T-cell (primary cell): ENCODE data around the gene SLC34A2. TPM values are rescaled to one million over a fixed set of nuclear protein-coding genes. Genes with fewer than 3 reads are reported as not detected.

ENCODE experiments used
- ATAC-seq, 4 experiments: fragments of 200-7000 bp in 3 of 4; fragments of 150-1000 bp in 1 of 4; cut with Tn5 transposase; replicated peaks in 1 of 4; 1 replicate in 3 of 4; 2 replicates in 1 of 4; pipeline ENCODE4 v1.10.0; 2021; ENCODE audit warnings: moderate library complexity in 3 of 4, mild to moderate bottlenecking in 2 of 4, moderate number of reproducible peaks in 1 of 4
- CTCF ChIA-PET, 2 donors: fragments of 300-600 bp; sonication (Branson Sonifier 250); formaldehyde crosslinking; loops; one replicate each; lab custom pipeline; 2022; ENCODE audit warnings: antibody characterized with exemption in 2 of 2; lab: Charles Lee
- POLR2A ChIA-PET, 2 donors: fragments of 300-600 bp; sonication (Branson Sonifier 250); formaldehyde crosslinking; loops; one replicate each; lab custom pipeline; 2022; ENCODE audit warnings: antibody characterized with exemption in 2 of 2; lab: Charles Lee
- DNase-seq, 35 experiments: peaks; one replicate each; pipeline versions ENCODE4 v3.0.0 to v3.0.0-alpha.2; 2013 to 2023
- H3K27ac ChIP-seq: one replicate; pipeline ENCODE4 v1.5.1; 2013; ENCODE audit warnings: low read length
- H3K27me3 ChIP-seq, 2 experiments: replicated peaks in 1 of 2; 1 replicate in 1 of 2; 2 replicates in 1 of 2; pipeline versions ENCODE4 v1.6.1 to v1.7.0; 2013; ENCODE audit warnings: low read length in 1 of 2, mixed read lengths in 1 of 2; ENCODE audit not compliant: control insufficient read depth in 2 of 2, insufficient read depth in 2 of 2; ENCODE audit errors: extremely low read depth in 1 of 2
- H3K36me3 ChIP-seq, 2 donors: 1 replicate in 1 of 2; 2 replicates in 1 of 2; pipeline versions ENCODE4 v1.6.1 to v1.7.0; 2013; ENCODE audit warnings: low read length in 1 of 2; ENCODE audit not compliant: control insufficient read depth in 2 of 2, insufficient read depth in 1 of 2; ENCODE audit errors: extremely low read depth in 1 of 2
- H3K4me1 ChIP-seq, 2 experiments: 1 replicate in 1 of 2; 2 replicates in 1 of 2; pipeline versions ENCODE4 v1.6.1 to v1.7.0; 2013; ENCODE audit warnings: low read length in 2 of 2, mixed read lengths in 1 of 2; ENCODE audit not compliant: insufficient read depth in 2 of 2, control insufficient read depth in 1 of 2; ENCODE audit errors: extremely low read depth in 1 of 2
- H3K4me3 ChIP-seq, 2 donors: 1 replicate in 1 of 2; 2 replicates in 1 of 2; pipeline versions ENCODE4 v1.5.1 to v1.7.0; 2013; ENCODE audit warnings: mild to moderate bottlenecking in 2 of 2, low read length in 1 of 2, moderate library complexity in 1 of 2; ENCODE audit not compliant: control insufficient read depth in 1 of 2; ENCODE audit errors: extremely low read depth in 1 of 2
- H3K9me3 ChIP-seq: 2 replicates; pipeline ENCODE4 v1.7.0; 2013
- H3K27ac Mint-ChIP-seq, 2 donors: one replicate each; pipeline ENCODE4 v1.8.0; 2020 to 2021; ENCODE audit warnings: mild to moderate bottlenecking in 2 of 2, mixed read lengths in 2 of 2
- H3K27me3 Mint-ChIP-seq, 2 donors: one replicate each; pipeline ENCODE4 v1.8.0; 2021 to 2022; ENCODE audit warnings: mixed read lengths in 2 of 2
- H3K36me3 Mint-ChIP-seq: one replicate; pipeline ENCODE4 v1.8.0; 2021; ENCODE audit warnings: mixed read lengths
- H3K4me1 Mint-ChIP-seq, 3 donors: one replicate each; pipeline ENCODE4 v1.8.0; 2020 to 2022; ENCODE audit warnings: mixed read lengths in 3 of 3, mild to moderate bottlenecking in 1 of 3
- H3K4me3 Mint-ChIP-seq, 3 donors: one replicate each; pipeline ENCODE4 v1.8.0; 2020 to 2022; ENCODE audit warnings: mild to moderate bottlenecking in 3 of 3, mixed read lengths in 3 of 3, moderate library complexity in 3 of 3
- H3K9me3 Mint-ChIP-seq, 3 donors: one replicate each; pipeline ENCODE4 v1.8.0; 2020 to 2022; ENCODE audit warnings: mixed read lengths in 3 of 3
- WGBS: methylation state at CpG from one replicate; pipeline ENCODE4 v1.1.5; 2013; ENCODE audit warnings: missing lambda C conversion rate; ENCODE audit not compliant: insufficient coverage; 5-methylcytosine and 5-hydroxymethylcytosine counted together
- total RNA-seq, 35 experiments: library from RNA in 6 of 35; stranded (reverse) in 6 of 35; fragments of 120-200 nt in 1 of 35; gene quantifications; one replicate each; pipeline versions ENCODE4 v1.2.1 to v1.2.4 and lab custom pipeline; 2013 to 2026

SLC34A2 gene
- total RNA-seq, 5 donors from 2014 or later (not counting 1 experiment from before 2014, with no cell fraction given) = 1.0 to 2.5 (median 1.9) TPM; not detected in 2

DNA sequence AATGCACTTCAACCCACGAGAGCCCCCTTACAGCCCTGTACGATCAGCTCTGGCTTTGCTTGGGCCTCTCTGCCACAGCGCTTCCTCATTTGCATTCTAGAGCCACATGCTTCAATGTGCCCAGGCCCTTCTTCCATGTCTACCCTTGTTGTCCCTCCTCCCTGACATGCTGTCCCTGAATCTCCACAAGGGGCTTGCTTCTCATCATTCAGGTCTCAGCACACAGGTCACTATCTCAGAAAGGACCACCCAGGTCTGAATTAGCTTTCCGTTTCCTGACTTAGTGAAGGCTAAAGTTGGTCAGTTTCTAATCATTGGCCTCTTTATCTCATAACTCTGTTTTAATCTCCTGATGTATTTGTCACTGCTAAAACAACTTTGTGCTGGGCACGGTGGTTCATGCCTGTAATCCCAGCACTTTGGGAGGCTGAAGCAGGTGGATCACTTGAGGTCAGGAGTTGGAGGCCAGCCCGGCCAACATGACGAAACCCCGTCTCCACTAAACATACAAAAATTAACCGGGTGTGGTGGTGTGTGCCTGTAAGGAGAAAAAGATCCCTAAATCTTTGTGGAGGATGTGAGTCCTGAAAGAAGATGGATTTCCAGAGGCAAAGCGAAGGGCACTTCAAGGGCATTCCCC, 17.9 kb upstream of the SLC34A2 start:
- H3K27me3 ChIP-seq = peaks cover 0 to 3% of the 10 kb centered on the region in 2 experiments
- no peaks in the 10 kb centered on the region for H3K36me3 ChIP-seq
- ATAC-seq = no peak
- peaks cover 0 to 12% of the 10 kb centered on the region in 2 donors for H3K27me3 Mint-ChIP-seq
- DNase-seq = no peak
- H3K9me3 Mint-ChIP-seq = no peaks in the 10 kb centered on the region
- H3K4me1 Mint-ChIP-seq = no peaks in the 10 kb centered on the region
- ChIA-PET CTCF (interaction anchor here in 1 of 2 donors (0.6 kb wide), 1 partner anchor 446 kb away, joined by 3 read pairs; no protein-coding TSS in a partner anchor), POLR2A (no interaction called here)
- no peak overlapping the region for H3K4me3 ChIP-seq
- H3K27ac Mint-ChIP-seq = no peak overlapping the region
- no peak overlapping the region for H3K27ac ChIP-seq
- no peaks in the 10 kb centered on the region for H3K9me3 ChIP-seq
- 83% methylated on average over 4 of the region's 10 CpGs for WGBS
- H3K4me3 Mint-ChIP-seq = no peak overlapping the region
- H3K36me3 Mint-ChIP-seq = no peaks in the 10 kb centered on the region
- peaks cover 0 to 15% of the 10 kb centered on the region in 2 experiments for H3K4me1 ChIP-seq

DNA sequence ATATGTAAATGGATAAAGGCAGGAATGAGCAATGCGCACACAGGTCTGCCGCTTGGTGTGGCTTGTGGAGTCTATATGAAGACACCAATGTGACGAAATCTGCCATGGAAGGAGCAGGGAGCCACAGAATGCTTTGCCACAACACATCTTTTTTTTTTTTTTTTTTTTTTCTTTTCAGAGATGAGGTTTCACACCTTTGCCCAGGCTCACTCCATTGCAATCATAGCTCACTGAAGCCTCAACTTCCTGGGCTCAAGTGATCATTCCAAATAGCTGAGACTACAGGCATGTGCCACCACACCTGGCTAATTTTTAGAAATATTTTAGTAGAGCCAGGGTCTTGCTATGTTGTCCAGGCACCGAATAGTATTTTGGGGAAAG, 17.4 kb upstream of the SLC34A2 start:
- H3K4me3 Mint-ChIP-seq = no peak overlapping the region
- WGBS = 82% methylated on average over 1 of the region's 4 CpGs

DNA sequence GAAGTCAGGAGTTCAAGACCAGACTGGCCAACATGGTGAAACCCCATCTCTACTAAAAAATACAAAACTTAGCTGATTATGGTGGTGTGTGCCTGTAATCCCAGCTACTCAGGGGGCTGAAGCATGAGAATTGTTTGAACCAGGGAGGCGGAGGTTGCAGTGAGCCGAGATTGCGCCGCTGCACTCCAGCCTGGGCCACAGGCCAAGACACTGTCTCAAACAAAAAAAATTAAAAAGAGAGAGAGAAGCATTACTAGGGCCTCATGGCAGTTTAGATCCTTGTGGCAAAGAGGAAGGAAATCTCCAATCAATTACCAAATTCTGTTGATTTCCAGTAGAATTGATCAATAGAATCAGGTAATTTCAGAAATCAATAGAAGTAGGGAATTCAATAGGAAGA, 16.8 kb upstream of the SLC34A2 start:
- H3K27me3 ChIP-seq = peaks cover 0 to 3% of the 10 kb centered on the region in 2 experiments
- Mint-ChIP-seq H3K4me3 (no peak overlapping the region), H3K4me1 (no peaks in the 10 kb centered on the region), H3K27me3 (peaks cover 0 to 8% of the 10 kb centered on the region in 2 donors), H3K9me3 (no peaks in the 10 kb centered on the region), H3K27ac (no peak overlapping the region), H3K36me3 (no peaks in the 10 kb centered on the region)
- no peak for DNase-seq
- no peak for ATAC-seq
- H3K27ac ChIP-seq = no peak overlapping the region
- no CpG with 5 or more reads among the region's 4 CpGs for WGBS
- ChIA-PET POLR2A (interaction anchor here in 1 of 2 donors (0.6 kb wide), 1 partner anchor 56 kb away, joined by 7 read pairs; no protein-coding TSS in a partner anchor), CTCF (interaction anchor here in 1 of 2 donors (0.7 kb wide), 1 partner anchor 537 kb away, joined by 4 read pairs; no protein-coding TSS in a partner anchor)
- H3K9me3 ChIP-seq = no peaks in the 10 kb centered on the region
- H3K36me3 ChIP-seq = no peaks in the 10 kb centered on the region
- no peak overlapping the region for H3K4me3 ChIP-seq
- H3K4me1 ChIP-seq = peaks cover 0 to 15% of the 10 kb centered on the region in 2 experiments

More for the DNA sequence above, 17.4 kb upstream of the SLC34A2 start:
- ChIA-PET POLR2A (interaction anchor here in 1 of 2 donors (0.6 kb wide), 1 partner anchor 55 kb away, joined by 7 read pairs; no protein-coding TSS in a partner anchor), CTCF (interaction anchor here in 1 of 2 donors (0.7 kb wide), 1 partner anchor 538 kb away, joined by 4 read pairs; no protein-coding TSS in a partner anchor)
- DNase-seq = peak in 1 of 35 experiments; percentile 37
- no peaks in the 10 kb centered on the region for H3K4me1 Mint-ChIP-seq
- H3K36me3 ChIP-seq = no peaks in the 10 kb centered on the region
- peaks cover 0 to 15% of the 10 kb centered on the region in 2 experiments for H3K4me1 ChIP-seq
- no peak overlapping the region for H3K27ac ChIP-seq
- ATAC-seq = no peak
- no peaks in the 10 kb centered on the region for H3K9me3 Mint-ChIP-seq
- H3K27ac Mint-ChIP-seq = no peak overlapping the region
- no peaks in the 10 kb centered on the region for H3K9me3 ChIP-seq
- H3K27me3 ChIP-seq = peaks cover 0 to 3% of the 10 kb centered on the region in 2 experiments
- peaks cover 0 to 11% of the 10 kb centered on the region in 2 donors for H3K27me3 Mint-ChIP-seq
- H3K4me3 ChIP-seq = no peak overlapping the region
- H3K36me3 Mint-ChIP-seq = no peaks in the 10 kb centered on the region

DNA sequence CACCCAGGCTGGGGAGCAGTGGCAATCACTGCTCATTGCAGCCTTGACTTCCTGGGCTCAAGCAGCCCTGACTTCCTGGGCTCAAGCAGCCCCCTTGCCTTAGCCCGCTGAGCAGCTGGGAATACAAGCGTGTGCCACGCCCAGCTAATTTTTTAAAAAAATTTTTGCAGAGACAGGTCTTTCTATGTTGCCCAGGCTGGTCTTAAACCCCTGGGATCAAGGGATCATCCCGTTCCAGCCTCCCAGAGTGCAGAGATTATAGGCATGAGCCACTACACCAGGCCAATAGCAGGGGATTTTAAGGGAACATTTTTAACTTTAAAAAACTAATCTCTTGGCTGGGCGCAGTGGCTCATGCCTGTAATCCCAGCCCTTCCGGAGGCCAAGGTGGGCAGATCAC, 5.3 kb upstream of the SLC34A2 start:
- H3K4me1 Mint-ChIP-seq = peaks cover 0 to 6% (median 2%) of the 10 kb centered on the region in 3 donors
- CTCF ChIA-PET = no interaction called here
- ATAC-seq (no peak), DNase-seq (no peak)
- WGBS = 87% methylated on average over 5 of the region's 6 CpGs
- no peak overlapping the region for H3K27ac ChIP-seq
- peaks cover 9 to 24% of the 10 kb centered on the region in 2 donors for H3K27me3 Mint-ChIP-seq
- H3K36me3 Mint-ChIP-seq = no peaks in the 10 kb centered on the region
- H3K4me1 ChIP-seq = peaks cover 0 to 7% of the 10 kb centered on the region in 2 experiments
- no peaks in the 10 kb centered on the region for H3K9me3 ChIP-seq
- no peaks in the 10 kb centered on the region for H3K36me3 ChIP-seq
- no peaks in the 10 kb centered on the region for H3K9me3 Mint-ChIP-seq
- POLR2A ChIA-PET = no interaction called here
- H3K27me3 ChIP-seq = peaks cover 0 to 42% of the 10 kb centered on the region in 2 experiments
- no peak overlapping the region for H3K4me3 Mint-ChIP-seq
- H3K27ac Mint-ChIP-seq = no peak overlapping the region
- H3K4me3 ChIP-seq = no peak overlapping the region

DNA sequence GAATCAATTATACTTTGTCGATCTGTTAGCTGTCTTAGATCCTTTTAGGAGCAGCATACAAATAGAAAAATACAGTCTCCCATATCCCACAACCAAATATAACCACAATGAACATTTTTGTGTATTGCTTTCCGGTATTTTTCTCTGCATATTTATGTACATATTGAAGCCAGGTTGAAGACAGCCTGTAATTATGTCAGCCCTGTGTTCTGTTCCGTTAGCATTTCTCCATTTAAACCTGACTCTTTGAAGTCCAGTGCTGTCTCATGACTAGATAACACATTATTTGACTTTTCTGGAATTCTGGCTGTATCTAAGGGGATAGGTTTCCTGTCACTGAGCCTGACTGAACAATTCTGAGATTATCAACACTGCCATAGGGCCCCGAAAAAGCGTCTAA, 4.0 kb upstream of the SLC34A2 start:
- no peak for ATAC-seq
- Histone ChIP-seq H3K27ac (no peak overlapping the region), H3K4me3 (no peak overlapping the region), H3K36me3 (no peaks in the 10 kb centered on the region), H3K27me3 (peaks cover 3 to 50% of the 10 kb centered on the region in 2 experiments), H3K9me3 (no peaks in the 10 kb centered on the region), H3K4me1 (peaks cover 0 to 12% of the 10 kb centered on the region in 2 experiments)
- no peak for DNase-seq
- ChIA-PET POLR2A (no interaction called here), CTCF (no interaction called here)
- H3K36me3 Mint-ChIP-seq = no peaks in the 10 kb centered on the region
- peaks cover 18 to 32% of the 10 kb centered on the region in 2 donors for H3K27me3 Mint-ChIP-seq
- H3K27ac Mint-ChIP-seq = no peak overlapping the region
- peaks cover 0 to 10% (median 6%) of the 10 kb centered on the region in 3 donors for H3K4me1 Mint-ChIP-seq
- H3K4me3 Mint-ChIP-seq = no peak overlapping the region
- H3K9me3 Mint-ChIP-seq = no peaks in the 10 kb centered on the region
- WGBS = 95% methylated on average over 3 of the region's 5 CpGs

DNA sequence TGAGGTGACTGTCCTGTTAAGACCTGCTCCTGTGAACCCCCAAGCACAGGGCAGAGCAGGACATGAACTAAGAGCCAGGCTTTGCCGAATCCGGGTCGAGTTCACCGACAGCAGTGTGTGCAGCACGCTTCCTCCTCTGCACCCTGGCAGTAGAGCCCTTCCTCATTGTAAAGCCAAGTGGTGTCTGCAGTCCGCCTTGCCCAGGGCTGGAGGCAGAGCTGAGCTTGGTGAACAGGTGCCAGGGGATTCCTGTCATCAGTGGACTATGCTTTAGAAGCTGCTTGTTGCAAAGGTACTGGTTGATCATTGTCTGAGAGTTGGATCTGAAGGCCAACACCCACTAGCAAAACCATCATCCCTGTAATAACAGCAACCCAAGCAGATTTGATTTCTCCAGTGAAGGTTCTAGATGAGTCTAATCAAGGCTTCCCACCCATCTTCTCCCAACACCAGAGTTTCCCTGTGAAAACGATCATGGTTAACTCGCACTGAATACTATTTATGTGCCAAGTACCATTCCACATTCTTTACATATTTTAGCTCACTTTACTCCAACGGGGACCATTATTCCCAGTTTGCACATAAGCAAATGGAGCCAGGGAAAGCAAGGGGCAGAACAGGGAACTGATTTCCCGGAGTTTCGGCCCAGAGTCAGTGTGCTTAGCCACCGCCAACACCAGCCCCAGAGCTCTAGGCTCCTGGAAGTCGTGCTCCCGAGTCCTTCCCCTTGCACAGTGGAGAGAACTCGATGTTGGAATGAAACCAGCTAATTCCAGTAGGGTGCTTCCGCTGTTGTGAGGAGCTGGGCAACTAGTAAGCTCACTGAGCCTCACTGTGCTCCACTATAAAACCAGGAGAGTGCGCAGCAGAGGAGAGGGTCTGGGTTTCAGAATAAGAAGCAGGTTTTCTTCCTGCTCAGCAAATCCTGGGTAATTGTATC, 1.4 kb upstream of the SLC34A2 start:
- H3K4me3 Mint-ChIP-seq = no peak overlapping the region
- ChIA-PET CTCF (no interaction called here), POLR2A (no interaction called here)
- no peak overlapping the region for H3K27ac Mint-ChIP-seq
- peaks cover 3 to 44% of the 10 kb centered on the region in 2 experiments for H3K27me3 ChIP-seq
- H3K27me3 Mint-ChIP-seq = peaks cover 24 to 34% of the 10 kb centered on the region in 2 donors
- peaks cover 0 to 12% of the 10 kb centered on the region in 2 experiments for H3K4me1 ChIP-seq
- DNase-seq = no peak
- no peaks in the 10 kb centered on the region for H3K36me3 Mint-ChIP-seq
- peaks cover 0 to 10% (median 6%) of the 10 kb centered on the region in 3 donors for H3K4me1 Mint-ChIP-seq
- no peaks in the 10 kb centered on the region for H3K9me3 ChIP-seq
- no peaks in the 10 kb centered on the region for H3K36me3 ChIP-seq
- H3K4me3 ChIP-seq = no peak overlapping the region
- H3K27ac ChIP-seq = no peak overlapping the region
- no peaks in the 10 kb centered on the region for H3K9me3 Mint-ChIP-seq
- no peak for ATAC-seq
- WGBS = 77% methylated on average over 13 of the region's 17 CpGs
